Measurements from ENCODE around the gene TRIO.

The TRIO gene

GRCh38 chr5:14118551-14119320, 24.4 kb upstream of the TRIO start:
- no peaks in the 10 kb centered on the region for H3K36me3 ChIP-seq (replicated peaks; ENCODE audit: insufficient read depth, low read length)
- H3K9me2 ChIP-seq (replicated peaks; ENCODE audit: insufficient read depth, low read length) = no peaks in the 10 kb centered on the region
- no peak overlapping the region for H3K27ac ChIP-seq (ENCODE audit: low read length)
- H3K9me3 ChIP-seq (replicated peaks; ENCODE audit: insufficient read depth, low read length) = no peaks in the 10 kb centered on the region
- no peaks in the 10 kb centered on the region for H3K4me1 ChIP-seq (ENCODE audit: low read length)
- no peak for DNase-seq
- H4K20me1 ChIP-seq (ENCODE audit: insufficient read depth, low read length) = no peaks in the 10 kb centered on the region
- H3K4me2 ChIP-seq (ENCODE audit: low read depth, low read length) = no peak overlapping the region
- H3K9ac ChIP-seq (ENCODE audit: low read length) = no peak overlapping the region
- no peak for TF ChIP-seq EZH2 (optimal IDR thresholded peaks at IDR 0.05; ENCODE audit: low read depth, low read length)
- TF ChIP-seq, protein P1, sequence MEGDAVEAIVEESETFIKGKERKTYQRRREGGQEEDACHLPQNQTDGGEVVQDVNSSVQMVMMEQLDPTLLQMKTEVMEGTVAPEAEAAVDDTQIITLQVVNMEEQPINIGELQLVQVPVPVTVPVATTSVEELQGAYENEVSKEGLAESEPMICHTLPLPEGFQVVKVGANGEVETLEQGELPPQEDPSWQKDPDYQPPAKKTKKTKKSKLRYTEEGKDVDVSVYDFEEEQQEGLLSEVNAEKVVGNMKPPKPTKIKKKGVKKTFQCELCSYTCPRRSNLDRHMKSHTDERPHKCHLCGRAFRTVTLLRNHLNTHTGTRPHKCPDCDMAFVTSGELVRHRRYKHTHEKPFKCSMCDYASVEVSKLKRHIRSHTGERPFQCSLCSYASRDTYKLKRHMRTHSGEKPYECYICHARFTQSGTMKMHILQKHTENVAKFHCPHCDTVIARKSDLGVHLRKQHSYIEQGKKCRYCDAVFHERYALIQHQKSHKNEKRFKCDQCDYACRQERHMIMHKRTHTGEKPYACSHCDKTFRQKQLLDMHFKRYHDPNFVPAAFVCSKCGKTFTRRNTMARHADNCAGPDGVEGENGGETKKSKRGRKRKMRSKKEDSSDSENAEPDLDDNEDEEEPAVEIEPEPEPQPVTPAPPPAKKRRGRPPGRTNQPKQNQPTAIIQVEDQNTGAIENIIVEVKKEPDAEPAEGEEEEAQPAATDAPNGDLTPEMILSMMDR (IDR thresholded peaks at IDR 0.05; ENCODE audit: low read length) = no peak
- TF ChIP-seq EZH2phosphoT487 (IDR thresholded peaks at IDR 0.05; ENCODE audit: low read length) = no peak
- H3K79me2 ChIP-seq (ENCODE audit: low read length) = no peaks in the 10 kb centered on the region
- no peaks in the 10 kb centered on the region for H3K27me3 ChIP-seq (replicated peaks; ENCODE audit: insufficient read depth, low read length)
- H3K4me3 ChIP-seq (ENCODE audit: low read length) = no peak overlapping the region
- H3F3A ChIP-seq (ENCODE audit: insufficient read depth, low read length) = no peaks in the 10 kb centered on the region
- H2AFZ ChIP-seq (ENCODE audit: low read length) = no peak overlapping the region

DNA sequence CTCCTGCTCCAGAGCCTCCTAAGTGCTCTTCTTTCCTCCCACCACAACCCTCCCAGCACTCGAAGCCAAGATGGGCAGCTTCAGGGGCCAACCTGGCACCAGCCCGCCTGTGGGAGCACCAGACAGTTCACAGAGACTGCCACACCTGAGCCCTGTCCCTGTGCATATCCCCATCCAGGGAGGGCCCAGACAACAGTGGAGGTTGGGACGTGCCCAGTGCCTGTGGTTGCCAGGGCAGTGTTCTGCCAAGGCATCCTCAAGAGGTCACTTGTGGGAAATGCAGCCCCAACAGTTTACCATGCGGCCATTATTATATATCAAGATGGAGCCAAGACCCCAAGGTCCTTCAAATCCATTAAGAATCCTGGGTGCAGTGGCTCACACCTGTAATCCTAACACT, 23.0 kb upstream of the TRIO start:
- no peaks in the 10 kb centered on the region for H3K27me3 ChIP-seq (replicated peaks; ENCODE audit: insufficient read depth, low read length)
- no peak for DNase-seq
- TF ChIP-seq, protein P1 (IDR thresholded peaks at IDR 0.05; ENCODE audit: low read length) = no peak
- TF ChIP-seq EZH2 (optimal IDR thresholded peaks at IDR 0.05; ENCODE audit: low read depth, low read length) = no peak
- TF ChIP-seq EZH2phosphoT487 (IDR thresholded peaks at IDR 0.05; ENCODE audit: low read length) = no peak
- H3K36me3 ChIP-seq (replicated peaks; ENCODE audit: insufficient read depth, low read length) = no peaks in the 10 kb centered on the region
- no peaks in the 10 kb centered on the region for H3K79me2 ChIP-seq (ENCODE audit: low read length)
- H3F3A ChIP-seq (ENCODE audit: insufficient read depth, low read length) = no peaks in the 10 kb centered on the region
- H3K9ac ChIP-seq (ENCODE audit: low read length) = no peak overlapping the region
- H3K27ac ChIP-seq (ENCODE audit: low read length) = no peak overlapping the region
- H3K4me1 ChIP-seq (ENCODE audit: low read length) = no peaks in the 10 kb centered on the region
- no peaks in the 10 kb centered on the region for H4K20me1 ChIP-seq (ENCODE audit: insufficient read depth, low read length)
- H3K4me3 ChIP-seq (ENCODE audit: low read length) = no peak overlapping the region
- H3K9me3 ChIP-seq (replicated peaks; ENCODE audit: insufficient read depth, low read length) = no peaks in the 10 kb centered on the region
- H3K4me2 ChIP-seq (ENCODE audit: low read depth, low read length) = no peak overlapping the region
- no peaks in the 10 kb centered on the region for H3K9me2 ChIP-seq (replicated peaks; ENCODE audit: insufficient read depth, low read length)
- no peak overlapping the region for H2AFZ ChIP-seq (ENCODE audit: low read length)

- Histone ChIP-seq H3K4me1 (ENCODE audit: low read length) (no peaks in the 10 kb centered on the region), H3K27me3 (replicated peaks; ENCODE audit: insufficient read depth, low read length) (no peaks in the 10 kb centered on the region), H3K36me3 (replicated peaks; ENCODE audit: insufficient read depth, low read length) (no peaks in the 10 kb centered on the region), H3K4me2 (ENCODE audit: low read depth, low read length) (no peak overlapping the region), H3K9me2 (replicated peaks; ENCODE audit: insufficient read depth, low read length) (no peaks in the 10 kb centered on the region), H3F3A (ENCODE audit: insufficient read depth, low read length) (no peaks in the 10 kb centered on the region), H2AFZ (ENCODE audit: low read length) (no peak overlapping the region), H3K4me3 (ENCODE audit: low read length) (no peak overlapping the region), H3K9ac (ENCODE audit: low read length) (no peak overlapping the region), H3K9me3 (replicated peaks; ENCODE audit: insufficient read depth, low read length) (no peaks in the 10 kb centered on the region), H3K79me2 (ENCODE audit: low read length) (no peaks in the 10 kb centered on the region), H3K27ac (ENCODE audit: low read length) (no peak overlapping the region), H4K20me1 (ENCODE audit: insufficient read depth, low read length) (no peaks in the 10 kb centered on the region)
- TF ChIP-seq EZH2phosphoT487 (IDR thresholded peaks at IDR 0.05; ENCODE audit: low read length) (no peak), EZH2 (optimal IDR thresholded peaks at IDR 0.05; ENCODE audit: low read depth, low read length) (no peak)
- TF ChIP-seq, protein P1 (IDR thresholded peaks at IDR 0.05; ENCODE audit: low read length) = no peak
- no peak for DNase-seq
Observed at GRCh38 chr5:14121552-14121951, 21.6 kb upstream of the TRIO start.
